Epithelial cell of prostate (primary cell): ENCODE measurements around the gene PRKACG.
A peak's percentile ranks its signal among the peaks of the same experiment; 100 is the strongest.
"Not testable (repeated sequence)": the region's sequence is repeated elsewhere in the genome, so short reads cannot be mapped to it uniquely, and the experiment has no call there.

Experiments
- DNase-seq: peaks from one replicate; pipeline ENCODE4 v3.0.0-alpha.2; 2011; ENCODE audit warnings: low read depth, low spot score
- H3K27ac ChIP-seq: fragments of 450-650 bp; 2 replicates; pipeline ENCODE4 v1.5.1; 2017; ENCODE audit warnings: mild to moderate bottlenecking

PRKACG gene

GRCh38 chr9:69014013-69014412 lies at the start of gene PRKACG:
PRKACG (minus strand) TSS chr9:69014113; CDS start chr9:69014092, 21 bp downstream.
- DNase-seq, result no peak
- H3K27ac ChIP-seq, result no peak within 1 kb of the TSS

DNA sequence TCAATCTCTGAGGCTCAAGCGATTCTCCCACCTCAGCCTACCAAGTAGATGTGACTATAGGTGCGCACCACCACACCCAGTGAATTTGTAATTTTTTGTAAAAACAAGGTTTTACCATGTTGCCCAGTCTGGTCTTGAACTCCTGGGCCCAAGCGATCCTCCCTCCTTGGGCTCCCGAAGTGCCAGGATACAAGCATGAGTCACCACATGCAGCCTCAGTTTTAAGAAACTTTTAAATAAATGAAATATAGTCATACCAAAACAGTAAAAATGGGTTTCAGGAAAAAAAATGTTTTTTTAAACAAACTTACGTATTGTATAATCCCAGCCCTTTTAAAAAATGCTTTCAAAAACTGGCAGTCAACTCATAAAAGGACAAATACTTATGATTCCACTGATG lies 48.3 kb upstream of the PRKACG start:
- H3K27ac ChIP-seq, result no peak overlapping the region
- no peak for DNase-seq

DNA sequence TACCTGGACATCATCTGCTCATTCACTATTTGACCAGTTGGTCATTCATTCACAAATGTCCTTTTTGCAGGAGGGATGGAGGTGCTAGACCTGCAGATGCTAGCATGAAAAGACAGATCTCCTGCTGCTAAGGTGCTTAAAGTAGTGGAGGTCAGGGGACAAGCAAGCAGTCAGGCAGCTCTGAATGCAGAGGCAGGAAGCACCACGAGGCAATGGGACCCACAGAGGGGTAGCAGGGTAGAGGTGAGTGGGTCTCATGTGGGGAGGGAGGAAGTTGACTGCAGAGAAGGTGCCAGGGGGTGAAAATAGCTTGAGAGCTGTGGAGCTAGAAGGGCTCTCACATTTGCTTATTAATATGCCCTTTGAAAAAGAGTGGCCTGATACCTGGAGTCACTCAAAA lies 46.9 kb upstream of the PRKACG start:
- no peak for DNase-seq
- H3K27ac ChIP-seq, result no peak overlapping the region

GRCh38 chr9:69058101-69058500 lies 44.2 kb upstream of the PRKACG start:
- H3K27ac ChIP-seq, result no peak overlapping the region

DNA sequence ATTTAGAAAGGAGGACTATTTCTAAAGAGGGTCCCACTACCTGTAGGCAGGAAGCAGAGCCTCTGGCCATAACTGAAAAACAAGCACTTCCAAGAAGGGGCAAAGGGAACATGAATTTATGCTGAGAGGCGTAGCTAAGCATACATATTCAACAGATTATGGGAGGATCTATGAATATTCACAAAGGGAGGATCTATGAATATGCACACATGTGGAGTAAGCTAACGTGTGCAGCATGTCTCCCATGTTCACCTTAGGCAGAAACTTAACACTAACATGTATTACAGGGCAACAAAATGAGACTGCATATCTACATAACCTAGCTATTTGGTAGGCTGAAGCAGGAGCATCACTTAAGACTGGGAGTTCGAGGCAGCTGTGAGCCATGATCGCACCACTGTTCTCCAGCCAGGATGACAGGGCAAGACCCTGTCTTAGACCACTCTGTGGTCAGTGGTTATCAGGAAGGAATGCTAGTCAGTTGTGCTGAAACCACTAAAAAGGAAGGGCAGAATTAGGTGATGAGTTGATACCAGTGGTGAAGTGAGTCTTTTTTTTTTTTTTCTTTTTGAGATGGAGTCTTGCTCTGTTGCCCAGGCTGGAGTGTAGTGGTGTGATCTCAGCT lies 42.4 kb upstream of the PRKACG start:
- H3K27ac ChIP-seq, result no peak overlapping the region
- DNase-seq, result no peak

More at GRCh38 chr9:69058101-69058500, 44.2 kb upstream of the PRKACG start:
- no peak for DNase-seq

GRCh38 chr9:69054989-69055388 lies 41.1 kb upstream of the PRKACG start:
- H3K27ac ChIP-seq, result no peak overlapping the region
- DNase-seq, result no peak

DNA sequence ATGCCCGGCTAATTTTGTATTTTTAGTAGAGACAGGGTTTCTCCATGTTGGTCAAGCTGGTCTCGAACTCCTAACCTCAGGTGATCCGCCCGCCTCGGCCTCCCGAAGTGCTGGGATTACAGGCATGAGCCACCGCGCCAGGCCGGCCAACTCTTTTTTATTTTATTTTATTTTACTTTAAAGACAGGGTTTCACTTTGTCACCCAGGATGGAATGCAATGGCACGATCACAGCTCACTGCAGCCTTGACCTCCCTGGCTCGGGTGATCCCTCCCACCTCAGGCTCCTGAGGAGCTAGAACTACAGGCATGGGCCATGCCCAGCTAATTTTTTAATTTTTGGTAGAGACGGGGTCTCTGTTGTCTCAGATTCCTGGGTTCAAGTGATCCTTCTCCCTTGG lies 37.0 kb upstream of the PRKACG start:
- H3K27ac ChIP-seq, DNase-seq: not testable (repeated sequence)

GRCh38 chr9:69049094-69049493 lies 35.2 kb upstream of the PRKACG start:
- no peak overlapping the region for H3K27ac ChIP-seq
- DNase-seq, result no peak

GRCh38 chr9:69047371-69047770 lies 33.5 kb upstream of the PRKACG start:
- no peak overlapping the region for H3K27ac ChIP-seq
- DNase-seq, result no peak

GRCh38 chr9:69046723-69047122 lies 32.8 kb upstream of the PRKACG start:
- no peak for DNase-seq
- no peak overlapping the region for H3K27ac ChIP-seq

DNA sequence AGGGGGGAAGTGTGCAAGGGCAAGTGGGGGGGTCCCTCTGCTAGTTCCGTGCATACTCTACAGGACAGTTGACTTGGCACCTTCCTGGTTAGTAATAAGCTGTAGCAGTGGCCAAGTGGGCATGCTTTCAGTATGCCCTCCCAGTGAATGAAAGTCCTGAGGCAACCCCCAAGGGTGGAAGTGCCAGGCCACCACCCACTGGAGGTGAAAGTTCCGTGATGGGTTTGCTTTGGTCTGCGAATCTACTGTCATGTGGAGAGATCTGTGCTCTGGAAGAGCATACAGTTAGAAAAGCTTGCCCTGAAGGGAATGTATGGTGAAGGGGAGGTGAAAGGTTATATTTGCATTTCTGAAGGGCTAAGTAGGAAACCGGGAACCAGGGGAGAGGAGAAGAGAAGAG lies 31.9 kb upstream of the PRKACG start:
- DNase-seq, result no peak
- H3K27ac ChIP-seq, result no peak overlapping the region

- DNase-seq, result no peak
- H3K27ac ChIP-seq, result no peak overlapping the region
Observed at GRCh38 chr9:69044240-69045219, 30.6 kb upstream of the PRKACG start.

GRCh38 chr9:69040646-69041045 lies 26.7 kb upstream of the PRKACG start:
- H3K27ac ChIP-seq, result no peak overlapping the region
- DNase-seq, result no peak

- no peak overlapping the region for H3K27ac ChIP-seq
- DNase-seq, result no peak
Observed at GRCh38 chr9:69036799-69037198, 22.9 kb upstream of the PRKACG start.

GRCh38 chr9:69036309-69036708 lies 22.4 kb upstream of the PRKACG start:
- peak overlapping the region; percentile 39 for H3K27ac ChIP-seq
- DNase-seq, result no peak

GRCh38 chr9:69035438-69036308 lies 21.8 kb upstream of the PRKACG start, which contains the start of gene FXN:
FXN (plus strand) TSS chr9:69035752; CDS start chr9:69035783, 31 bp downstream.
- peak; percentile 24 for DNase-seq

GRCh38 chr9:69034071-69034470 lies 20.2 kb upstream of the PRKACG start:
- H3K27ac ChIP-seq, result no peak overlapping the region
- no peak for DNase-seq

More at GRCh38 chr9:69035438-69036308, 21.8 kb upstream of the PRKACG start, which contains the start of gene FXN:
- peak within 1 kb of the TSS; percentile 39 for H3K27ac ChIP-seq

- no peak for DNase-seq
- H3K27ac ChIP-seq, result no peak overlapping the region
Observed at GRCh38 chr9:69030851-69031645, 17.1 kb upstream of the PRKACG start.

DNA sequence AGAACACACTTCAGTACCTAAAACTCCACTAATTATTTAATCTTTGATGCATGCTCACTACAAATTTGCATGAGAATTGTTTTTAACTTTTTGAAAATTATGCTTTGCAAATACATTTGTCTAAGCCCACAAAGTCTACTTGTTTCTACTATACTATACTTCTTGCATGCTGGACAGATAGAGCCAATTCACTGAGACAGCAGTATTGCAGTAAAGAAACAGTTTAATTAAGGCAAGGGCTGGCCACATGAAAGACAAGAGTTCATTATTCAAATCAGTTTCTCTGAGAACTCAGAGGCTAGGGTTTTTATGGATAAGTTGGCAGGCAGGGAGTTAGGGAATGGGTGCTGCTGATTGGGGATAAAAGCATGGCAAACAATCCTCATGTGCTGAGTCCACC lies 15.6 kb upstream of the PRKACG start:
- H3K27ac ChIP-seq, result no peak overlapping the region

More for the DNA sequence above, 15.6 kb upstream of the PRKACG start:
- DNase-seq, result no peak
